AG04450 (cell line): ENCODE measurements around the gene BMPR1A. TPM values are rescaled to one million over a fixed set of nuclear protein-coding genes. Genes with fewer than 3 reads are reported as not detected.
"Not testable (repeated sequence)": the region's sequence is repeated elsewhere in the genome, so short reads cannot be mapped to it uniquely, and the experiment has no call there.

Experiments used
- CTCF ChIA-PET: fragments of 300-600, 350-600 bp; formaldehyde crosslinking; extraction: SDS; loops from one replicate; lab custom pipeline; 2022; ENCODE audit warnings: antibody characterized with exemption, inconsistent platforms; lab: Charles Lee
- POLR2A ChIA-PET: fragments of 350-600 bp; formaldehyde crosslinking; extraction: SDS; loops from one replicate; lab custom pipeline; 2021; ENCODE audit warnings: antibody characterized with exemption, inconsistent platforms; lab: Yijun Ruan, JAX
- DNase-seq: peaks from one replicate; pipeline ENCODE4 v3.0.0-alpha.2; 2011; ENCODE audit warnings: low read depth, low spot score
- H3K27ac ChIP-seq: one replicate; pipeline ENCODE4 v1.5.1; 2012; ENCODE audit warnings: low read depth, low read length, control low read depth
- H3K27me3 ChIP-seq: one replicate; pipeline ENCODE4 v1.6.0; 2012; ENCODE audit warnings: low read length; ENCODE audit not compliant: control insufficient read depth, insufficient read depth
- H3K4me3 ChIP-seq: 2 replicates; pipeline ENCODE4 v1.5.1; 2011; ENCODE audit warnings: mild to moderate bottlenecking, low read depth, low read length, control low read depth
- H3K9me3 ChIP-seq: 2 replicates; pipeline ENCODE4 v1.5.1; 2012; ENCODE audit warnings: low read length; ENCODE audit not compliant: control insufficient read depth, insufficient read depth
- CTCF ChIP-seq: IDR thresholded peaks from 2 replicates; pipeline ENCODE4 v1.5.1; 2011; ENCODE audit warnings: low read depth, low read length, control low read depth, inconsistent platforms
- polyA plus RNA-seq: library from polyadenylated mRNA; depleted of rRNA; stranded (reverse); fragments of >200 nt; gene quantifications from 2 replicates; pipeline ENCODE4 v1.2.3, GENCODE V29; 2011

Gene BMPR1A
- polyA plus RNA-seq, 1 experiment = 41.9 TPM

GRCh38 chr10:86938260-86938659, 181.8 kb downstream of the BMPR1A start:
- Histone ChIP-seq H3K9me3 (peaks cover 3% of the 10 kb centered on the region; the same call in 1 of the 2 replicates), H3K27ac (no peak overlapping the region), H3K4me3 (no peak overlapping the region), H3K27me3 (peaks cover 3% of the 10 kb centered on the region)
- no peak for DNase-seq
- ChIA-PET POLR2A (no interaction called here), CTCF (interaction anchor here (0.7 to 3.2 kb wide), 27 partner anchors 8 to 771 kb away, joined by 3 to 41 read pairs (median 7); partner anchors contain the start of genes ADIRF and SHLD2)
- no peak for TF ChIP-seq CTCF

GRCh38 chr10:86940076-86940475, 183.7 kb downstream of the BMPR1A start:
- H3K9me3 ChIP-seq, H3K4me3 ChIP-seq, H3K27ac ChIP-seq, H3K27me3 ChIP-seq, DNase-seq: not testable (repeated sequence)
- ChIA-PET POLR2A (interaction anchor here (0.6 kb wide), 1 partner anchor 31 kb away, joined by 4 read pairs; no protein-coding TSS in a partner anchor), CTCF (interaction anchor here (0.5 to 3.2 kb wide), 29 partner anchors 8 to 607 kb away, joined by 3 to 23 read pairs (median 4); partner anchors contain the start of gene SHLD2)

DNA sequence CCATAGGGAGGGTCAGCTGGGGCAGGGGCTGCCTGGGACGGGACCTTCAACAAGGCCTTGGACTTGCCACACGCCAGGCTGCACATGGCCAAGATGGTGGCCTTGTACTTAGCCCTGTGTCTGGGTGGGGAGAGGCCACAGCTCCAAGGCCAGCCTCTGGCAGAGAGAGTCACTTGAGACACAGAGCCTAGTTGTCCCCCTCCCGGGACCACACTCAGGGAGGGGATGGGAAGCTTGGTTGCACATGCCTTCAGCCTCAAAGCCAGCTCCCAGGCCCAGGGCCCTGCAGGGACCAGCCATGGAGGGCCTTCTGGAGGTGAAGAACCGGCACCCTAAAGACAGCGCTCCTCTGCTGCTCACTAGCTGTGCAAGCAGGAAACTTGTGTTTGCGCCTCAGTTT, 184.3 kb downstream of the BMPR1A start:
- H3K4me3 ChIP-seq = no peak overlapping the region
- H3K27me3 ChIP-seq = peaks cover 3% of the 10 kb centered on the region
- no peak for DNase-seq
- POLR2A ChIA-PET = no interaction called here
- H3K27ac ChIP-seq = no peak overlapping the region
- H3K9me3 ChIP-seq = peaks cover 7% of the 10 kb centered on the region; the same call in 1 of the 2 replicates
- CTCF ChIA-PET = interaction anchor here (1.0 to 3.2 kb wide), 2 partner anchors 25 to 247 kb away, joined by 3 to 17 read pairs; no protein-coding TSS in a partner anchor
- no peak for TF ChIP-seq CTCF

GRCh38 chr10:86941426-86941825, 185.0 kb downstream of the BMPR1A start:
- Histone ChIP-seq H3K27ac (no peak overlapping the region), H3K4me3 (no peak overlapping the region), H3K9me3 (peaks cover 7% of the 10 kb centered on the region; the same call in 1 of the 2 replicates), H3K27me3 (peaks cover 6% of the 10 kb centered on the region)
- no peak for DNase-seq
- CTCF ChIA-PET = interaction anchor here (1.0 to 3.2 kb wide), 3 partner anchors 25 to 253 kb away, joined by 3 to 17 read pairs (median 3); no protein-coding TSS in a partner anchor
- POLR2A ChIA-PET = no interaction called here
- no peak for TF ChIP-seq CTCF

DNA sequence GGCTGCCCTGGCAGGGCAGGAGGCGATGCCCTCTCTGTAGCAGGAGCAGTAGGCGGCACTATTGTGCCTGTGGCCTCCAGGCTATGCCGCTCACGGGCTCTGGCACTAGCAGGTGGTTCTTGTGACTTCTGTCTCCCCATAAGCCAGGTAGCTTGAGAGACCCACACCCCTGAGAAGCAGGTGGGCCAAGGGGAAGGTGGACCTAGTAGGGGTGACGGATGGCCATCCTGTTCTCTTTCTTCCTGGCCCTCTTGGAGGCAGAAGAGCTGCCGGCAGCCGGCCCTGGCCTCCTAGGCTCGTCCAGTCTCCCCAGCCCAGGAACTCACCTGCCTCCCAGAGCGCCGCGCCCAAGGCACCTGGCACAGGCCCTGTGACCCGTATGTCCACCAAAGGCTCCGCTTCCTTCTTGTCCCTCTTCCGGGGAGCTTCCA, 185.6 kb downstream of the BMPR1A start:
- Histone ChIP-seq H3K4me3 (no peak overlapping the region), H3K27me3 (peaks cover 9% of the 10 kb centered on the region), H3K27ac (no peak overlapping the region), H3K9me3 (peaks cover 7% of the 10 kb centered on the region; the same call in 1 of the 2 replicates)
- POLR2A ChIA-PET = interaction anchor here (0.6 kb wide), 1 partner anchor 18 kb away, joined by 6 read pairs; no protein-coding TSS in a partner anchor
- DNase-seq = no peak
- no peak for TF ChIP-seq CTCF
- CTCF ChIA-PET = interaction anchor here (0.7 to 2.3 kb wide), 4 partner anchors 19 to 253 kb away, joined by 3 to 15 read pairs (median 4); partner anchors contain the start of gene ADIRF
